NCI-H510A treated with DMSO at 0.1 percent for 48 hours (cell line): ENCODE measurements around the gene SLC5A11.

Experiments used
- DNase-seq: peaks from one replicate; lab custom pipeline; 2025; lab: John Stamatoyannopoulos, UW

The SLC5A11 gene

DNA sequence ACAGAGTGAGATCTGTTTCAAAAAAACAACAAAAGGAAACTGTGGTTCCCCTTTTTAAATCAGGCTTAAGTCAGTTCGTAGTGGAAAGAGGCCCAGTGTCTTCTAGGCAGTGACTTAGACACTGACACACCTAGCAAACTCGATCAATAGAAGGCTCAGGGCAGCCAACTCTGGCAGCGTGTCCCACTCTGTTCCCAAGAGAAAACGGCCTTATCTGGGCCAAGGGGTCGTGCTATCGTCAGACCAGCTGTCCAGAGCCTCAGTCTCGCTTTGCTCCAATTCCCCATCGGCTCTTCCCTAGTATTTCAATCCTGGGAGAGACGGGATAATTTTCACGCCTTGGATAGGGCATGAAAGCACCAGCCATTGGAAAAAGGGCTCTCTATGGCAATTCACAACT, 72.9 kb downstream of the SLC5A11 start:
- no peak for DNase-seq

- no peak for DNase-seq
Observed at GRCh38 chr16:24919536-24919935, 73.8 kb downstream of the SLC5A11 start.

GRCh38 chr16:24920568-24920967, 74.8 kb downstream of the SLC5A11 start:
- DNase-seq: no peak

GRCh38 chr16:24921229-24921628, 75.5 kb downstream of the SLC5A11 start:
- no peak for DNase-seq

- no peak for DNase-seq
Observed at GRCh38 chr16:24925163-24925562, 79.4 kb downstream of the SLC5A11 start.

DNA sequence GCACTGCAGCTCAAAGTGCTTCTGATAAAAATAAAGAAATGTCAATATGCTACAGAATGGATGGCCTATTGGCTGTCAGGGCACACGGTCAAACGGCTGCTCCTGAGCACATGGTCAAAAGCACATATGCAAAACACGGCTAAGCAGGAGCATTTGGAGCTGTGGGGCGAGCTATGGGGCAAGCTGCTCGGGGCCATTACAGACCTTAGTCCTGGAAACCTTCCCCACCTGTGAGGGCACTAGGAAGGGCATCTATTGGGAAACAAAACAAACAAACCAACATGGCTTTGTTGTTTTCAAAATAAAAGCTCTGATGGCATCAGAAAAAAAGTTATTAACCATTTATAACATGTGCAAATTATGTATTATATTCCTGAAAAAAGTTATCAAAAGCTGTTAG, 83.6 kb downstream of the SLC5A11 start:
- DNase-seq: no peak

DNA sequence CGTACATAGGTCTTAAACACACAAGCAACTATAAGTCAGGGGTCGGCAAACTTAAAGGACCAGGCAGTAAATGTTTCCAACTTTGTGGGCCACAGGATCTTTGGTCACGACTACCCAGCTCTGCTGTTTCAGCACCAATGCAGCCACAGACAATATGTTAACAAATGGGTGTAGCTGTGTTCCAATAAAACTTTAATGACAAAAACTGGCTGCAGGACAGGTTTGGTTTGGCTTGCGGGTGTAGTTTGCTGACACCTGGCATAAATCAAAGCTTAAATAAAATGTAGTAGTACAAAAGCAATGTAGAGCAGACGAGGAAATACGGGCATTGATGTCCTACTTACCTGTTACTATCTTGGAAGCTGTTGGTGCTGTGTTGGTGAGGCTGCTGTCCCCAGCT, 84.7 kb downstream of the SLC5A11 start:
- no peak for DNase-seq

DNA sequence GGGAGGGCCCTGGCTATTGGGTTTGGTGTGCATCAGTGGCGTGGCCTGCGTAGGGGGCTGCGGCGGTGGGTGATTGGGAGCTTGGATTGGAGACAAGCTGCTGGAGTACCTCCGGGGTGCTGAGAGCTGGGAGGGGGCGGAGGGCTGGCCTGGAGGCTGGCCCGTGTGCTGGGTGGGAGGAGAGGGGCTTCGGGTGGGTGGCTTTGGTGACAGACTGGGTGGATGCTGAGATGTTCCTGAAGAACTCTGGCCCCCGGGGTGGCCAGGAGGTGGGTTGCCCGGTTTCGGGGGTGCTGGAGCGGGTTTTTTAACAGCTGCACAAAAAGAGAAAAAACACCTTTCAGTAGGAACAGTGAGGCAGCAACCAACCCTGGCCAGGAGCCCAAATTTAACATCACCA, 85.3 kb downstream of the SLC5A11 start:
- no peak for DNase-seq

DNA sequence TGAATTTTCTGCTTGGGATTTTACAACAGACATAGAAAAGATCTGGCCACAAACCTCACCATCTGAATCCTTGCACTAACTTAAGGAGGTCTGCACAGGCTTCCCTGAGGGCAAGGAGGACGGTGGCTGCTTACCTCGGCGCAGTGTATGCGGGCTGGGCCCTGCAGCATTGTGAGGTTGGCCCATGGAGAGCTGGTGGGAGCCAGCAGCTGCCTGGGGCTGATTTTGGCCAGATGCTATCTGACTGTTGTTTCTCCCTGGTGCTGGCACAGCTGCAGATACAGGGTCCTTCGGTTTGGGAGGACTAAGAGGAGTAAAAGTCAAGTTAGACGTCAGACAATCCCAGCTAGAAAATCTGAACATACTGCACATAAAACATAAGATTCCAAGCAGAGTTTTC, 89.6 kb downstream of the SLC5A11 start:
- DNase-seq: no peak

GRCh38 chr16:24936151-24936550, 90.4 kb downstream of the SLC5A11 start:
- DNase-seq: no peak

- DNase-seq: no peak
Observed at GRCh38 chr16:24939224-24939623, 93.5 kb downstream of the SLC5A11 start.

GRCh38 chr16:24939738-24940137, 94.0 kb downstream of the SLC5A11 start:
- DNase-seq: no peak

- no peak for DNase-seq
Observed at GRCh38 chr16:24943471-24943870, 97.7 kb downstream of the SLC5A11 start.

DNA sequence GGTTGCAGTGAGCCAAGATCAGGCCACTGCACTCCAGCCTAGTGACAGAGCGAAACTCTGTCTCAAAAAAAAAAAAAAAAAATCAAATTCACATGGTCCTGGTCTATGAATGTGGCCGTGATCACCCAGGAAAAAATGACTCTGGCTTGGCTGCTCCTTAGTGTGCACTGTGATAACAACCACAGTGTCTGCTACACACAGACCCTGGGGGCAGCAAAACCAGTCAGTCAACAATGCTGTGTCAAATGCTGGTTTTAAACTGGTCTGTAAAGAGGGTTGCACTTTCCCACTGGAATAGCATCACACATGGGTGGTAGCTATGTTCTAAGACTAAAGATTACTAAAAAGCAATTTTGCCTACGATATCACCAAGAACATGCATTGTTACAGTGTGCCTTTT, 98.4 kb downstream of the SLC5A11 start:
- DNase-seq: no peak

DNA sequence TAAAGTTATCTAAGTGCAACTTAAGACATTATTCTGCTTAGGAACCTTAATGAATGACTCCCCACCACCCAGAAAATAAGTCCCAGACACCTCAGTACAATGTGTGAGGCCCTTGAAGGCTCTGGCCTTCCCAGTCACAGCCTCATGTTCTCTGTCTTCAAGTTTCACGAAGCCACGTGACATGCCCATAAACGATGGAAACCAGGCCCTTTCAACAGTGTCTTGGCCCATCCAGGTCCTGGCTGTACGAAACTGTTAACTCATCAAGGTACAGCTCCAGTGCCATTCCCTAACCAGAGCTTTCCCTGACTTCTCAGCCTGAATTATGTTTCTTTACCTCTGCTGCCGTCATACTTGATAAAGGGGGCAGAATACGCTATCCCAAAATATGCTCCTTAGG, 100.4 kb downstream of the SLC5A11 start:
- no peak for DNase-seq

- no peak for DNase-seq
Observed at GRCh38 chr16:24950275-24950674, 104.5 kb downstream of the SLC5A11 start.

GRCh38 chr16:24953306-24953705, 107.5 kb downstream of the SLC5A11 start:
- no peak for DNase-seq

DNA sequence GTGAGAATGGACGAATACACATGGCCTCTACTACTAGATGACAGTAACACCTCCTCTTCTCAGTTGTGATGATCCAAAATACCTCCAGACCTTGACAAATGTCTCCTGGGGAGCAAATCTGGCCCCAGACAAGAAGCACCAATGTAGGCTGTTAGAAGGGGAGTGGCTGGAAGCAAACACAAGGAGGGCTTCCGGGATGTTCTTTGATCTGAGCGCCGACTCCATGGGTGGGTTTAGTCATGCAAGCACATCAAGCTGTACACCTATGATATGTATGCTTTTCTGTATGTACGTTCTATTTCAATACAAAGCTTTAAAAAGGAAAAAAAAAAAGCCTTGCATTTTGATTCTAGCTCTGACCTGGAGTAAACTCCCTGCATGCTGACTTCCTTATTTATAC, 108.0 kb downstream of the SLC5A11 start:
- no peak for DNase-seq

GRCh38 chr16:24954137-24954536, 108.4 kb downstream of the SLC5A11 start:
- DNase-seq: no peak

DNA sequence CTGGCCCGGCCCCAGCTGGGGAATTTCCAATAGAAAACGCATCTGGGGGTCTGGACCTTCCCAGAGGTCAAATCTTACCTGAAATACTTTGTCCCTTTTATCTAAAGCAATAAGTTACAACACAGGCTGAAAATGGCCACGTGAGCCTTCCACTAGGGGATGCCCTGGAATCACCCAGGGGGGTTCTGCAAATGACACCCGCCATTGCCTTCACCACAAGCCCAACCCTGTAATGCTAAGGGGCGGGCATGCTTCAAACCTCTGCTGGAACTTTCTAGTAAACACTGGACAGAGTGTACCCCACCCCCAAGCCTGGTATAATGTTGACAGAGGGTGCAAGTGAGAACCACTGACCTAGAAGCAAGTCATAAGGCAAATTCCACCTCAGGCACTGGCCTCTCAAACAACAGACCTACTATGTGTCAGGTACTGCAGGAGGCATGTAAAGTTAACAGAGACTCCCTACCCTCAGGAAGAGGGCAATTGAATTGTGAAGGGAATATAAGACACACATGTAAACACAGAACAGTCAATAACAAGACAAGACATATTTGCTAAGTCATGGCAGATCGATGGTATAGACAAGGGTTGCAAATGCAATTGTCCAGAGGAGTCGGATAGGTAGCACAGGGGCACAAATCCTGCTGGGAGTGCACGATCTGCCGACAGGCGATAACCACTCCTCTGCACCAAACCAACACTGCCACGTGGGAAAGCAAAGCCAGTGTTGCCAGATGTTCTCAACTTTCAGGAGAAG, 110.4 kb downstream of the SLC5A11 start:
- DNase-seq: no peak

GRCh38 chr16:24957887-24958286, 112.1 kb downstream of the SLC5A11 start:
- DNase-seq: no peak
